ENCODE data around the gene MBTPS1.

Gene MBTPS1

DNA sequence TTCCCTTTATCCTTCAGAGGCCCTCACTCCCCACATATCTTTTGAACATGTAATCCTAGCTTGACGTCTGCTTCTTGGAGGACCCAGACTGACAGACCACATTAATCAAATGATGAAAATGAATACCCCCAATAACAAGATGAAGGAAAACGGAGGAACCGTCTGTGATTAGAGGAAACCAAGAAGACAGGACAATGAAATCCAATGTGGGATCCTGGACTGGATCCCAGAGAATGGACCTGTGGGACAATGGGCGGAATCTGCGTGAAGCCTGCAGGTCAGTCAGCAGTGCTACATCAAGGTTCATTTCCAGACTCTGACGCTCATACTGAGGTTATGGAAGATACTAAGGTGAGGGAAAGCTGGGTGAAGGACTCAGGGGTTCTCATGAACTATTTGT lies 35.9 kb downstream of the MBTPS1 start:
- POLR2A ChIA-PET: no interaction called here

DNA sequence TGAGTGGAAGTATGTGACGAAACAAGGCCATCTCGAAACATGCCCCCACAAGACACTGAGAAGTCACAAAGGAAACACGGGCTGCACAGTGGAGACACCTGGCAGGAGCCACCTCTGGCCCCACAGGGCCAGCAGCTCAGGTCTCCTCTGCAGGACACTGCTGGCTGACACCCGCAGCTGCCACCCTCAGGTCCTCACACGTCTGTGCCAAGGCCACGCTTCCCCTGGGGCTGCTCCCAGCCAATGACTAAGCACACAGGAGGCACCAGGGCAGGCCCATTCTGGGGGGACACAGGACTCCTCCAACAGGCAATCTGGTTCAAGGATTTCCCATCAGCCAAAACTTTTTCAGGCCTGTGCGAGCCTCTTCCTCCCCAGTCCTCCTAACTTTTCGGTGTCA lies 36.4 kb downstream of the MBTPS1 start:
- DNase-seq (ENCODE audit: extremely low spot score): no peak
- ChIA-PET CTCF (interaction anchor here (1.2 kb wide), 1 partner anchor 15 kb away, joined by 5 read pairs; no protein-coding TSS in a partner anchor), POLR2A (no interaction called here)
- TF ChIP-seq NFRKB (IDR thresholded peaks at IDR 0.05): no peak
- TF ChIP-seq LEF1 (IDR thresholded peaks at IDR 0.05; ENCODE audit: borderline replicate concordance): no peak

More for the DNA sequence above, 35.9 kb downstream of the MBTPS1 start:
- CTCF ChIA-PET: interaction anchor here (1.0 kb wide), 1 partner anchor 15 kb away, joined by 3 read pairs; no protein-coding TSS in a partner anchor
- TF ChIP-seq FOXK2 (IDR thresholded peaks at IDR 0.05) (no peak), BHLHE40 (IDR thresholded peaks at IDR 0.05; ENCODE audit: borderline replicate concordance) (no peak), FOXA1 (IDR thresholded peaks at IDR 0.05) (no peak), FOXM1 (IDR thresholded peaks at IDR 0.05; ENCODE audit: borderline replicate concordance) (no peak), ARNT (IDR thresholded peaks at IDR 0.05) (no peak), NFRKB (IDR thresholded peaks at IDR 0.05) (no peak), TARDBP (IDR thresholded peaks at IDR 0.05) (no peak), ZNF384 (IDR thresholded peaks at IDR 0.05) (no peak)
- DNase-seq (ENCODE audit: extremely low spot score): no peak

DNA sequence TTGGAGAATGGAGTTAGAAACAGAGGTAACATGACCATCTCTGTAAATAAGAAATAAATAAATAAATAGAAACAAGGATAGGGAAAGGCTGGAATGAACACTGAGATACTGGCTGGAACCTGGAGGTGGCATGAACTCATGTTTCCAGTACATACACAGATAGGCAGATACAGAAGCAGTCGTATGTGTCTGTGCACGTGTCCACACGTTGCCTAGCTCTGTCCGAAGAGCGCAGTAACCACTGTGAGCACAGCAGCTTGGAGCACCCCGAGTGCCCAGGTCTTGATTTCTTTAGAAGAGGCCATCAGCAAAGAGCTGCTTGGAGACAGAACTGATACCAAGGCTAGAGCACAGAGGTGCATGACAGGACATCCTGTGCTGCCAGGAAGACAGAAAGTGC lies 37.1 kb downstream of the MBTPS1 start:
- ChIA-PET POLR2A (no interaction called here), CTCF (interaction anchor here (1.2 kb wide), 1 partner anchor 14 kb away, joined by 5 read pairs; no protein-coding TSS in a partner anchor)
- TF ChIP-seq FOXM1 (IDR thresholded peaks at IDR 0.05; ENCODE audit: borderline replicate concordance) (no peak), HDGF (IDR thresholded peaks at IDR 0.05; ENCODE audit: borderline replicate concordance) (no peak)
- DNase-seq (ENCODE audit: extremely low spot score): no peak

GRCh38 chr16:84075376-84075775 lies 41.4 kb downstream of the MBTPS1 start:
- TF ChIP-seq FOXA1 (IDR thresholded peaks at IDR 0.05): no peak
- TF ChIP-seq FOXK2 (IDR thresholded peaks at IDR 0.05): no peak
- TF ChIP-seq PKNOX1 (IDR thresholded peaks at IDR 0.05): no peak
- no peak for TF ChIP-seq SP1 (IDR thresholded peaks at IDR 0.05)
- TF ChIP-seq FOXM1 (IDR thresholded peaks at IDR 0.05; ENCODE audit: borderline replicate concordance): no peak
- no peak for TF ChIP-seq CTBP1 (IDR thresholded peaks at IDR 0.05; ENCODE audit: borderline replicate concordance)
- TF ChIP-seq ARNT (IDR thresholded peaks at IDR 0.05): no peak
- TF ChIP-seq SUZ12 (IDR thresholded peaks at IDR 0.05): no peak
- no peak for TF ChIP-seq BHLHE40 (IDR thresholded peaks at IDR 0.05; ENCODE audit: borderline replicate concordance)
- no peak for TF ChIP-seq L3MBTL2 (conservative IDR thresholded peaks at IDR 0.05)
- no peak for TF ChIP-seq LEF1 (IDR thresholded peaks at IDR 0.05; ENCODE audit: borderline replicate concordance)
- no peak for TF ChIP-seq NFRKB (IDR thresholded peaks at IDR 0.05)
- TF ChIP-seq ZNF384 (IDR thresholded peaks at IDR 0.05): no peak
- no peak for TF ChIP-seq TARDBP (IDR thresholded peaks at IDR 0.05)
- TF ChIP-seq HDGF (IDR thresholded peaks at IDR 0.05; ENCODE audit: borderline replicate concordance): no peak
- POLR2A ChIA-PET: no interaction called here
- CTCF ChIA-PET: no interaction called here
- DNase-seq (ENCODE audit: extremely low spot score): no peak

DNA sequence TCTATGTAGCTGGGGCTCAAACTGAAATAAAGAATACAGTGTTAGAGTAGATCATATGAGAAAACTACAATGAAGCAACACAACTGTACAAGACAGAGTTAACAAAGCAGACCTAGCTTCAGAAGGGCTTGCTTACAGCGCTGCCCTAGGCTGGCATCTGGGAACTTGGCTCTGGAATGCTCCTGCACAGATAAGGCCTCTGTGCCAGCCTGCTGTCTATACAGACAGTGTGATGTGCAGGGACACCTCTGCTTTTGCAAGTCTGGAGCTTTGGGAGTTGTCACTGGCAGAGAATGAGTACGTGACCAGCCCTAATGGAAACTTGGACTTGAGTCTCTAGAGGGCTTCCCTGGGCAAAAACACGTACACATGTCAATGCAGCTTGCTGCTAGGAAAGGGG lies 42.0 kb downstream of the MBTPS1 start:
- ChIA-PET CTCF (no interaction called here), POLR2A (no interaction called here)
- no peak for DNase-seq (ENCODE audit: extremely low spot score)

DNA sequence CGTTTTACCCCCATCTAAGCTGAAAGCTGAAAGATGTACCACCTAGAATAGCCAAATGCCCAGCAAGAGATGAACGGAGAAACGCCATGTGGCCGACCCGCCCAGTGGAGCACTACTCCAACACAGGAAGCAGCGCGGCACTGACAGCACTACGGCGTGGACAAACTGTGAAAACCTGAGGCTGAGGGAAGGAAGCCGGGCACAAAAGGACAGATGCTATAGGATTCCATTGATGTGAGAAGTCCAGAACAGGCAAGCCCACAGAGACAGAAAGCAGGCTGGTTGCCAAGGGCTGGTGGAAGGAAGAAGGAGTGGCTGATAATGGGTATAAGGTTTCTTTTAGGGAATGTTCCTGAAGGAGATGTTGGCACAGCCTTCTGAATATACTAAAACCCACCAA lies 44.7 kb downstream of the MBTPS1 start:
- DNase-seq (ENCODE audit: extremely low spot score): no peak
- CTCF ChIA-PET: no interaction called here
- TF ChIP-seq ELF4 (IDR thresholded peaks at IDR 0.05) (no peak), FOXK2 (IDR thresholded peaks at IDR 0.05) (no peak), ZNF384 (IDR thresholded peaks at IDR 0.05) (no peak)
- POLR2A ChIA-PET: no interaction called here

More for the DNA sequence above, 42.0 kb downstream of the MBTPS1 start:
- no peak for TF ChIP-seq SP1 (IDR thresholded peaks at IDR 0.05)
- no peak for TF ChIP-seq FOXM1 (IDR thresholded peaks at IDR 0.05; ENCODE audit: borderline replicate concordance)
- TF ChIP-seq FOXK2 (IDR thresholded peaks at IDR 0.05): no peak
- no peak for TF ChIP-seq LEF1 (IDR thresholded peaks at IDR 0.05; ENCODE audit: borderline replicate concordance)
- no peak for TF ChIP-seq NFRKB (IDR thresholded peaks at IDR 0.05)
- TF ChIP-seq BHLHE40 (IDR thresholded peaks at IDR 0.05; ENCODE audit: borderline replicate concordance): no peak
- no peak for TF ChIP-seq L3MBTL2 (conservative IDR thresholded peaks at IDR 0.05)
- TF ChIP-seq ARNT (IDR thresholded peaks at IDR 0.05): no peak
- TF ChIP-seq ZNF384 (IDR thresholded peaks at IDR 0.05): no peak
- no peak for TF ChIP-seq PKNOX1 (IDR thresholded peaks at IDR 0.05)
- TF ChIP-seq ELF4 (IDR thresholded peaks at IDR 0.05): no peak
- no peak for TF ChIP-seq SUZ12 (IDR thresholded peaks at IDR 0.05)
- TF ChIP-seq FOXA1 (IDR thresholded peaks at IDR 0.05): no peak
- no peak for TF ChIP-seq CTBP1 (IDR thresholded peaks at IDR 0.05; ENCODE audit: borderline replicate concordance)
- no peak for TF ChIP-seq TARDBP (IDR thresholded peaks at IDR 0.05)
- TF ChIP-seq HDGF (IDR thresholded peaks at IDR 0.05; ENCODE audit: borderline replicate concordance): no peak

DNA sequence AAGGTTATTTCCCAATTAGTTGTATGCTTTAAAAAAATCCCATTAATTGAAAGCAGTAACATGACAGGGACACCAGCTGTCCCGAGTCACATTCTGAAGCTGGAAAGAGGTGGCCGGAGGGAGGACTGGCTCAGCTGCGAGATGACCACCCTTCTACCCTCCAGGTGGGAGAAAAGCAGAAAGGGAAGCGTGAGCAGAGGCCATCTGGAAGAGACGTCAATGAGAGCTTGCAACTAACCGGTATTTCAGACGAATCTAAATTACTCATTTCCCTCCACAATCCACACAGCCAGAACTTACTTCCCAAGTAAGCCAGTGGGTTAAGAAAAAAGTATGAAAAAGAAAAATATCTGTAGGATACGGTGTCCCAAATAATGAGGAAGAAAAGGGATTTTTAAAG lies 45.6 kb downstream of the MBTPS1 start:
- DNase-seq (ENCODE audit: extremely low spot score): no peak
- ChIA-PET CTCF (no interaction called here), POLR2A (no interaction called here)
- TF ChIP-seq SUZ12 (IDR thresholded peaks at IDR 0.05) (no peak), FOXK2 (IDR thresholded peaks at IDR 0.05) (no peak), CTBP1 (IDR thresholded peaks at IDR 0.05; ENCODE audit: borderline replicate concordance) (no peak), ZNF384 (IDR thresholded peaks at IDR 0.05) (no peak), TARDBP (IDR thresholded peaks at IDR 0.05) (no peak), SP1 (IDR thresholded peaks at IDR 0.05) (no peak), PKNOX1 (IDR thresholded peaks at IDR 0.05) (no peak)

Measured in HEK293T (cell line).